DMS53 treated with DMSO at 0.1 percent for 48 hours (cell line): Measurements from ENCODE around the gene DOCK1.

Experiments used
- DNase-seq: peaks from one replicate; lab custom pipeline; 2025; ENCODE audit not compliant: unreplicated experiment; lab: John Stamatoyannopoulos, UW

The DOCK1 gene

DNA sequence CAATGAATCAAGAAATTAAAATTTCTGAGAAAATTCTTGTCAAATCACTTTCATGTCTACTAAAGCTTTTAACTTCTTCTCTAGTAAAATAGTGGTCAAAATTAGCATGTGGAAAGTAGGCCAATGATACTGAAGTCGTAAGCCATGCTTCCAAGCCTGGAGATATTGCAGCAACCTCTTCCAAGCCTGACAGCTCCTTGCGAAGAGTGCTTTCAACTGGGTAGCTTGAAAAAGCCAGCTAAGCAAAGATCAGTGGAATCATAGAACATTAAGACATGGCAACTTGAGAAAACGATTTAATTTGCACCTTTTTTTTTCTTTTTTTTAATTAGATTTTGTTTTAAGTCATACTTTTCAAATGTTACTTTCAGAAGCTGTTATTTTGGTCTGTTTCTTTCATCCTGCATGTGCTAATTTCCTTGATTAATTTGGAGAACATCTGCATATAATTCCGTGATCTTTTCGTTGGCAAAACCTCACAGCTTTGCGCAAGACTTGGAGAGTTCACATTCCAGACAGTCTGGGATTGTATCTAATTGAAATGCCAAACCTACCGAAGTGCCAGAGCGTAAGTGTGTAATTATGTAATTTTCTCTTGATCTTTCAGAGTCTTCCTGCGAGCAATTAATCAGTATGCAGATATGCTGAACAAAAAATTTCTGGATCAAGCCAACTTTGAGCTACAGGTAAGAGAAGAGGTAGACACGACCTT, 433.3 kb downstream of the DOCK1 start:
- no peak for DNase-seq

DNA sequence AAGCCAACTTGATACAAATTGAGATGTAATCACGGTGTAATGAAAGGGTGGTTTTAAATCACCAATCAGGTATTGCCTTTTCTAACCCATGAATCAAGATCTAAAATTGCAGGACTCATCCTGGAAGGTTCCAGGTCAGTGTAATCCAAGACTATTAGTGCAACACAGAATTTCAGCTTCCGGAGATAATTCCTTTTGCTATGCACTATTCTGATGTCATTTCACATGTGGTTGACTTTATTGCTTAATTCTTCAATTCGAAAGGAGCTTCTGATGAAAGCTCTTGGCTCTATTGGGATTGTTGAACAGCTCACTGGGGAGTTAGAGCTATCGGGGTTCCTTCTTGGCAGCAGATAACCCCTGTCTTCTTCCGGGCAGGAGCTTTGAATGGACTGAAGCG, 438.6 kb downstream of the DOCK1 start:
- no peak for DNase-seq

DNA sequence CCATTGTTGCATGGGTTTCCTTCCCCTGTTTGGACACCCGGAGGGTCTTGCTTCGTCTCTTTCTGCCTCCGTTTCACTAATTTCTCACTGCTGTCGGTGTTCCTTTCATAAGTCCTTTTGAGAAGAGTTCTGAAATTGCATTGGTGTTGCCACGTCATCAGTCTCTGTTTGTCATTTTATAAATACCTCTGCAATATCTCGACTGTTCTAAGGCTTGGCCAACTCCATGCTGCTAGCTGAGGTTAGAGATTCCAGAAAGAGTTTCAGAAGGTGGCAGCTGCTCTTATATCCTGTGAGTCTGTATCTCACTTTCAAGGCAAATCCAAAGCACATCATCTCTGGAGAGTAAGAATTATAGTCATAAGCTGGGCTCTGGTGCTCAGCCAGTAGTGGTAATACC, 439.1 kb downstream of the DOCK1 start:
- no peak for DNase-seq

DNA sequence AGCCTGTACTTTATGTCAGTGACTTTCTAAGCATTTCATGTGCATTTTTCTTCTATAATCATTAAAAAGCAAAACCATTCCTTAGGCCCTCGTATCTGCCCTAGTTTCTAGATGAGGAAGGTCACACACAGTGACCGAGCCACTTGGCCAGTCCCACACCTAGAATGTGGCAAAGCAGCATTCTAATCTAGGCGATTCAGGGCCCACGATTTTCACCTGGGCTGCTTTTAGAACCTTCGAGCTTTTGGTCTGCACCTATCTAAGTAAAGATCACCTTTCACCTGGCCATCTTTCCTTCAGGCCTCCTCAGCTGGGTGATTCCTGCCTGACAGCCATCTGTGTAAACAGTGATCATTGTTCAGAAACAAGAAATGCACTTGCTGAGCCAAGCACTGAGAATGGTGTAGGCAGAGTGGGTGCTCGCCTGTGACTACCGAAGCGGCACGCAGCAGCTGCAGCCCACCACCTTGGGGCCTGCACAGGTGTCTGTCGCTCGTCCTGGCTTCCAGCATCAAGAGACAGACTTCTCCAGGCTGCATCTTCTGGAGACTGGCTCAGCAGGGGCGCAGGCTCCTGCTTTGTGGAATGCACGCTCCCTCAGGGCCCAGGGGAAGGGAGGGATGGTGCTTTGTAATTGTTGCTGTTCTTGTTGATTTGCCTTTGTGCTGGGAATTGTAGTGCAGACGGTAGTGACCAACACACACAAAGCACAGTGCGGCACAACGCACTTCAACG, 440.2 kb downstream of the DOCK1 start:
- DNase-seq: peak; percentile 4

DNA sequence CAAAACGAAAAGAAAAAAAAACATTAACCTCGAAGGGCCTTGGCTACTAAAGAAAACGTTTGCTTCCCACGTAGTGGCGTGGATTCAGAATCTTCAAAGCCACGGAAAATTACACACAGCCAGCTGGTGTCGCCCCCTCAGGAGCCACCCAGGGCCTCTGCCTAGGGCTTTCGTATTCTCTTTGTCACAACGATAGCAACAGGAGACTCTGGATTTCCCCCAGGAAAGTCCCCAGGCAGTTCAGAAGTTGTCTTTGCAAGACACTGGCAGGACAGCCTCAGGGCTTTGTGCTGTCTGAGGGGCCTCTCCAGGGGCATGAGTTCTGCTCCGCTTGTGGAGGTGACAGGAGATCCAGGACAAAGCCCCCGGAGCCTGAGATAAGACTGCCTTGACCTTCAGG, 441.4 kb downstream of the DOCK1 start:
- DNase-seq: no peak

DNA sequence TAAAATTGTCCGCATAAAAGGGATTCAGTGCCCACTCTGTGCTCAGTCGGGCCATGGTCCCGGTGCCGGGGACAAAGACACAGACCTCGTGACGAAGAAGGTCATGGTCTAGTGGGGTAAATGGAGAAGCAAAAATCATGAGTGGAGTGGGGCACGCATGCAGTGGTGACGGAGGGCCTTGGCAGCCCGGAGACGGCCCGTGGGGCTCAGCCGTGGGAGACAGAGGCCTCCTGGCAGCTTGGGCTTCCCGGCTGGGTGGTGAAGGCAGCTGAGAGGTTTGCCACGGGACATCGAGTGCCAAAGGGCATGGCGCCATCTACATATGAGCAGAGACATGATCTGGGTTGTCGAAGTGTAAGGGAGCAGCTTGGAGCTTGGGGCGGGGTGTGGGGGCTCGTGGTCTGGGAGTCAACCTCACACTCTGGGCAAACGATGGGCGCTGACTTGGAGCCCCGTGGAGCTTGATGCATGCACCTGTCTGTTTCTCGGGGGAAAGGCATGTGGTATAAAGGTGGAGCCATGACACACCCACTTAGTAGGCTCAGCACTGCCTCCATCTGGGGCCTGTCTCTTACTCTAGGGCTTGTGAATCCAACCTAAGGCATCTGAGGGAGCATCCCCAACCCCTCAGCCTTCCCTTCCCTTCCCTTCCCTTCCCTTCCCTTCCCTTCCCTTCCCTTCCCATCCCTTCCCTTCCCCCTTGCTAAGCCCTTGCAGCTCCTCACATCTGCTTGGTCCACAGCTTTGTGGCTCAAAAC, 442.2 kb downstream of the DOCK1 start:
- DNase-seq: no peak

DNA sequence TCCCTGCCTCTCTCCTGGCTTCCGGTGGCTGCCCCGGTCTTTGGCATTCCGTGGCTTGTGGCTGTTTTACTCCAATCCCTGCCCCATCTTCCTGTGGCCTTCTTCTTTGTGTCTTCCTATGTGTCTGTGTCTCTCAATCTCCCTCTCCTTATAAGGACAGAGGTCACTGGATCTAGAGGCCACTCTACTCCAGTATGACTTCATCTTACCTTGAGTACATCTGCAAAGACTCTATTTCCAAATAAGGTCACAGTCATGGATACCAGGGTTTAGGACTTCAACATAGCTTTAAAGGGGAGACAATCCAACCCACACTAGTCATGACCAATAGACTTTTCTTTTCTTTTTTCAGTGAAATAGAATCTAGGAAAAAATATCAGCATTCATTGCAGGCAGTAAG, 444.5 kb downstream of the DOCK1 start:
- DNase-seq: no peak

DNA sequence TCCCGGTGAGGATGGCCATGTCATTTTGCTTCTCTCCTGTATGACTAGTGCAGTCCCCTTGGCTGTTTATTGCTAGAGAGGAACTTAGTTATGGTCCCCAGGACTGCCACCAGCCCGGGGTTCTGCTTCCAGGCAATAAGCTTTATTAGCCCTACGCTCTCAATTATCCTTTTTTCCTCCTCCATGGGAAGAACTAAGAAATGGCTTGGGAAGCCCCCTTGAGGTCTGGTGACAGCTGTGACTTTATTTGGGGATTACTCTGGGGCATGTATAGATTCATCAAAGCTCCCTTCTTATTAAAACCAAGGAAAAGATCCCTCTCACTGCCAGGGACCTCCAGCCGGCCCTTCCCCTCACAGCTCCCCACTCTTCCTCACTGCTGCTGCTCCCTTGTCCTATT, 446.3 kb downstream of the DOCK1 start:
- no peak for DNase-seq

DNA sequence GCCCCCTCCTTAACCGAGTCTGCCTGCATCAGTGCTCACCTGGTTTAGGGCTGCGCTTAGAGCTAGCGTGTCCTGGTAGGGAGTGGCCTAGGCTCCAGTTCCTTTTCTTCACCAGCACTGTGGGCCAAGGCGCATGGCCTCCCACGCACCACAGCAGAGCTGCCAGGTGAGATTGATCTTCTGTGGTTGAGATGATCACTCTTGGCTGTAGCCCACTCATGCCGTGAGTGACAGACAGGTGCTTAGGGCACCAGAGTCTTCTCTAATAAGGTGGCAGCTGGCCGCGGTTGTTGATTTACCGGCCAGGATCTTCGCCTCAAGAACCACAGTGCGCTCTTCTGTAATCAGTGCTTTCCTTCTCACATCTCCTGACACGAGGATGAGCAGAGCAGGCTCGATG, 448.3 kb downstream of the DOCK1 start:
- no peak for DNase-seq

DNA sequence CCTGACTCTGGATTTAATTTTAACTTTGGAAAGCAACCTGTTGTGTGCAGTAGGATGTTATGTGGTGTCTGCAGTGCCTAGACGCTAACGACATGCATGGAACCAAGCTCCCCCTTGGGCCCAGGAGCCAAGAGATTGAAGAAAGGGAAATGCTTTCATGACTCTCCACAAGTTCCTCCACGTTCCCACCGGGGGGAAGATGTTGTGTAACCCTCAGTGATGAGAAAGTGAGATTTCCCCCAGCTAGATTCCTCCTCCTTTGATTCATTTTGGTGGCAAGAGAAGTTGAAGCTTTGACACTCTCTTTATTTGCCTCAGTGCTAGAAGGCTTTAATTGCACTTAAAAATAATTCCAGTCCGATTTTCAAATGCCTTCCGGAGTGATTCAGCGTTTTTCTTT, 449.0 kb downstream of the DOCK1 start:
- no peak for DNase-seq

DNA sequence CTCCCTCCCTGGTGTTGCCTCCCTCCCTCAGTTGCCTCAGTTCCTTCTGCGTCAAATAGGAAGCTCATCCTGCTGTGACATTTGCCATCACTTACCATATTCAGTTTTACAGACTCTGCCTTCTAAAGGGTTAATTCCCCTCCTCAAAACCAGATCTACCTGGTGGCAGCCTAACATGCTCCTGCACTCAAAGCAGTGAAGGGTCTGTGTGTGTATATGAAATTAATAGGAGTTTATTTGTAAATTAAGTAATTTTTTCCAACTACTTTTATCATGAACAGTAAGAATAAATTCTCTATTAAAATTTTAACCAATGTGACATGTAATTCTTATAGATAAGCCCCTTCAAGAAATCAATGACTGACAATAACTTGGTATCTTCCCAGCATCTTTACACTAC, 449.8 kb downstream of the DOCK1 start:
- no peak for DNase-seq

DNA sequence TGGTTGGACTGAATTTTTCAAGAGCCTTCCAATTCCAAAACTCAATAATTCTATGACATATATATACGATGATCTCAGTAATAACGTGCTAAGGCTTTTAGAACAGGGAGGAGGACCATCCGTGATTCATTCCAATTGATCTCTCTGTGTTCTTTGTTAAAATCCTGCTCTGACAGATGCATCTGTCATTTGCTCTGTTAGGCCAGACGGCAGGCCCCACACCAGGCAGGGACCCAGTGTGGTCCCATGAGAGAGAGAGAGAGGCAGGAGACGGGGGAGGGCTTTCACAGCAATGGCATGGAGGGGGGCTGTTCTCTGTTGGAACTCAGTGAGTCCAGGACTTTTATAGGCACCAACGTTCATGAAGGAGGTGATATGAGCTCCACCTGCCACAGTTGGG, 451.1 kb downstream of the DOCK1 start:
- DNase-seq: no peak

DNA sequence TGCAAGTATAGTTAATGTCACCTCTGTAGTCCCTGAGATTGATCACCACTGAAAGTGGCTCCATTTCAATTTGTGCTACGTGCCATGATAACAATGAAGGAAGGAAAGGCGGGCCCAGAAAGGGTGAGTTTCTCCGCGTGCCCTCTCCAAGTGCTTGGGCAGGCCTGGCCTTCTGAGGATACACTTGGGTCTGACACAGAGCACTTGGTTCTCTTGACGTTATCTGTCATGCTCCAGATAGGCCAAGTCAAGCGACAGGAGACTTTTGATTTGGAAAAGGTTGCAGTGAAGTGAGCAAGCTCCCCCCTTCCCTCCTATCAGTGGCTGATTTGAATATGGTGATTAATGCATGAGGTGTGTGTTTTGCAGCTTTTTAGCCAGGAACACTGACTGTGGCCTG, 452.0 kb downstream of the DOCK1 start:
- no peak for DNase-seq

DNA sequence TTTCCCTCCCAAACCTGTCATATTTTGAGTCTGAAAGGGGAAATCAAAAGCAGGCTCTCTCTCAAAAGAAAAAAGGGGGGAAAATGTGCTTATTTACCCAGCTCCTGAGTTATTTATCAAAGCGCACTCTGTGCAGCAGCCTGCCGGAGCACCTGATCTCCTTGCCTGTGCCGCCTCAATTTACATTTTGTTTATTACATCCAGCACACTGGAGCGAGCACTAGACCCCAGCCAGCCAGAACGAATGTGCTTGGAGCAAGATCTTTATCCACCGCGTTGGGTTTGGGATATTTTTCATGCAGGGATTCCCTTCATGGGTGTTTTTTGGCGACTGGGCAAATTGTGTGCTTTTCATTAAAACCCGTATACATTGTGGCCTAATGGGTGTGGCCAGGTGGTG, 453.1 kb downstream of the DOCK1 start:
- DNase-seq: no peak

DNA sequence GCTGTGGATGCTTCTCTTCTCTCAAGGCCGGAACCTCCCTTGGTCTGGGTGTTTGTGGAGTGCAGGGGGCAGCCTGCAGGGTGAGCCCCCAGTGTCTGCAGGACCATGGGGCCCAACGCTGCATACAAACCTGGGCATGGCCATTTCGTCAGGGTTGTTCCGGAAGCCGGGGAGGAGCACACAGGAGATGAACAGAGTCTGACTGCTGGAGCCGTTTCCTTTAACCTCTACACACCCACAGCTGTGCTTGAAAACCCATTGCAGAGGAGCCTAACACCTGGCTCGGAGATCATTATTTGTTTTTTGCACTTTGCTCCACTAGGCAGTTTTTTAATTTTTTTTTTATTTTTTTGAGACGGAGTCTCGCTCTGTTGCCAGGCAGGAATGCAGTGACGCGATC, 458.8 kb downstream of the DOCK1 start:
- no peak for DNase-seq

DNA sequence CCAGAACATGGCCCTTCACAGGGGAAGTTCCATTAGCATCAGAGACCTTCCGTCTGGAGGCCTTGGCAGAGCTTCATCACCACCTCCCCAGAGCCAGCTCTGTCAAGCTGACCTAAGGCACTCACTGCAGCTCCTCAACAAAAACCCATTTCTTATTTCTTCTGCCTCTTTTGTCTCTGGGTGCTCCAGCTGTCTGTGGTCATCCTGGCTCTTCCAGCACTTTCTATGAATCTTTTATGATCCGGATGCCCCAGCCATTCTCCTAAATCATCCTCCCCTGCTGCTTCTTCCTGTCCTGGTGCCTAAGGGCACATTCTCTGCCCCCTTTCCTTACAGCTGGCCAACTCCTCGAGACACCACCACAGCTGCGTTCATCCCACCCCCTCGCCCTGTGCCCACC, 462.9 kb downstream of the DOCK1 start:
- no peak for DNase-seq

DNA sequence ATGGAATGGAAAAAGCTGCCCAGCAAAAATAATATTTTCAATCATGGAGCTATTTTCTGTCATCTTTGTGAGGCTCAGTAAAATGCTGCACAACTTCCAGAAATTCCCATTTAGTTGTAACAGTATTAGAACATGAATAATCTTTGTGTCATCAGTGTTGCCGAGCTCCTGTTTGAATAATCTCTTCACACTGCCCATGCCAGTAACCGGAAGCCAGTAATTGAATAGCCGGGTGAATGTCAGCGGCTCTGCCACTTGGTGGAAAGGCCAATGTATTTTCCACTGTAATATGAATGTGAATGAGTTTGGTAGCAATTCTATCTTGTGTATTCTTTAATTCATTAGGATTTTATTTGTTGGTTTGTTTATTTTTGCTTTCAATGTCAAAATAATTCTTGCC, 463.7 kb downstream of the DOCK1 start:
- no peak for DNase-seq

DNA sequence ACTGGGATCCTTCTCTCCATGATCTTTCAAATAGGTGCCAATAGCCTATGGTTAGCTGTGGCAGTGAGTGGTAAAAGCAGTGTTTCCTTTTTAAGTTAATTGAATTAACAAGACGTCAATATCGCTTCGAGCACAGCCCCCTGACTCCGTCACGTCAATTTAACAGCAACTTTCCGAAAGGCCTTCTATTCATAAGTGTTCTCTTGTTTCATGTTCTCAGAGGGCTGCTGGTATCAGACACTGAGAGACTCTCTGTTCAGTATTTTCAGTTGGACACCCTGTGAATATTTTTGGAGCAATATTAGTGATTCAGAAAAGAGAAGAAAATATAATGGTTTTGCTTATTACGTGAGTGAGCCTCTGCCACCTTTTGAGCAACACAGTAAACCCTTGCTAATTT, 465.4 kb downstream of the DOCK1 start:
- no peak for DNase-seq

DNA sequence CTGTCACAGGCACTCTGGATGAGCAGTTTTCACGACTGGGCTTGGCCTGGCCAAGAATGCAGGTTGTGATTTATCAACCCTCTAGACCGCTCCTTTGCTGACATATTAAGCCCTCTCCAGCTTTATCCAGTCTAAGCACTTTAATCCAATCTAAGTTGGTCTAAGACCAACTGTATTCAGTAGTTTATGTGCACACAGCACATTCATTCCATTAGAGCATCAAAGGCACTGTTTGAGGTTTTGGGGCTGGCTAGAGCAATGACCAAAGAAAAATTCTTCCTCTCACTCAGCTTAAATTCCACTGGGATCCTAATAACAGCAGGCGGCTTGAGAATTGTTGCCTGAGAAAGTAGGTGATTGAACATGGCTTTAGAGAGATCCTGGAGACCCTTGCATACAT, 467.1 kb downstream of the DOCK1 start:
- no peak for DNase-seq

DNA sequence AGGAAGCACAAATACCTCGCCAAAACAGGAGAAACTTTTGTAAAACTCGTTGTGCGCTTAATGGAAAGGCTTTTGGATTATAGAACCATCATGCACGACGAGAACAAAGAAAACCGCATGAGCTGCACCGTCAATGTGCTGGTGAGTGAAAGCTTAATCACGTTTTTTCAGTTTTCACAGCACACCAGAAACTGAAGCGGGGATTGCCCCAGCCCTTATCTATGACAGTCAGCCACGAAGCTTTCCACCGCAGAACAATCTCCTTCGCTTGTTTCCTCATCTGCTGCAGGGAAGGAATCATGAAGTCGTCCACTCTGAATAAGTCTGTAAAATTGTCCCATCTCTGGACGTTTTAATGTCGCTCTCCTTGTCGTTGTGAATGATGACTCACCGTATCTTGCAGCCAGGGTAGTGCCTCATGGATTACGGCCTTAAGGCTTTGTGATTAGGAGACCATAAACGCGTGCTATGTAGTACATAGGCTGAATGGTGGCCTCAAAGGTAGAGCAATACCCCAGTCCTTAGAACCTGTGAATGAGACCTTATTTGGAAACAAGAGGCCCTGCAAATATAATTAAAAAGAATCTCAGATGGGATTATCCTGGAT, 468.9 kb downstream of the DOCK1 start:
- no peak for DNase-seq

DNA sequence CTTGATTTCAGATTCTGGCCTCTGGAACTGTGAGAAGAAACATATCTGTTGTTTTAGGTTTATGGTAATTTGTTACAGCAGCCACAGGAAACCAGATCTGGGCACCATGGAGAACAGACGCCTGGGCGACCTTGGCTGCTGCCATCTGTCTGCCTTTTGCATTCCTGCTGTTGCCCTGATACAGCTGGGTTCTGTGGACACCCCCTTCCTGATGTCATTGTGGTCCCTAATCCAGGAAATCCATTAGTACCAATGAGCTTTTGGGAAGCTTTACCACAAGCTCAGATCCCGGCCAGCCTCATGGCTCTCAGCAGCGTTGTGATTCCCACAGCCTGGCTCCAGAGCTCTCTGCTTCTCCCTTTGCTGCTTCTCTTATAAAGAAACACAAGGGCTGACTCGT, 469.7 kb downstream of the DOCK1 start:
- DNase-seq: no peak

DNA sequence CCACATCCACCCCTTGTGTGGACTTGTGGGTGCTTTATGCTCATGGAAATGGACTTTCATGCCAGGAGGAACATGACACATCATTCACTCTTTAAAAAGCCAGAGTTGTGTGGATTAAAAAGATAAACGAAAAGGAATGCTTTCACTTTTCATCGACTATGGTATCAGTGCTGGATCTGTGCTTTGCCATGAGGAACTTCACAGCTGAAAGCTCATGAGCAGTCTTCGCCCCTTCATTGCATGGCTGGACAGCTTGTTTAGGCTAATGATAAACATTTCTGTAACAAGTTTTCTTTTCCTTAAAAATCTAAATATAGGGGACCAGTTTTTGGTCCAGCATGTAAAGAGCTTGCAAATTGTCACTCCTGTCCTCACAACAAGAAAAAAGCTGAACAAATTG, 470.2 kb downstream of the DOCK1 start:
- DNase-seq: no peak
